ENCODE data around the gene ZDHHC23. TPM values are rescaled to one million over a fixed set of nuclear protein-coding genes. Genes with fewer than 3 reads are reported as not detected.

Gene ZDHHC23
- total and polyA plus RNA-seq, 2 experiments from 2014 or later: 1.9 to 8.5 TPM

DNA sequence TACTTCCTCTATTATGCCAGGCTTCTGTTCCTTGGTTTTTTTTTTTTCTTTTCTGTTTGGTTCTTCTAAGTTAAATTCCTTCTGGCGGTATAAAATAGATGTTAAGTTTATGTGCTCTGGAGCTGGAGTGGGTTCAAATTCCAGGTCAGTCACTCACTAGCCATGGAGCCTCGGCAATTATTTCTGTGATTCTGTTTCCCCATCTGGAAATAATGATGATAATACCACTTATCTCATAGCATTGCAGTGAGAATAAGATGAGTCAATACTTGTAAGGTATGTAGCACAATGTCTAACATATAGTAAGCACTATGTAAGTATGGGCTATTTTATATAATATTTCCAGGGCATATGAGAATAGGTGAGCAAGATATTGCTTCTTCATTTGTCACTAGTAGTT, 33.2 kb upstream of the ZDHHC23 start:
- no peaks in the 10 kb centered on the region for H3K36me3 ChIP-seq (replicated peaks; ENCODE audit: insufficient read depth, low read depth)
- H3K27ac ChIP-seq: no peak overlapping the region
- WGBS (ENCODE audit: low lambda C conversion rate, missing lambda C conversion rate): 61% methylated on average over 2 of the region's 2 CpGs
- H3K4me2 ChIP-seq: no peak overlapping the region
- H2AFZ ChIP-seq: no peak overlapping the region
- H3K9me2 ChIP-seq (replicated peaks; ENCODE audit: insufficient read depth): no peaks in the 10 kb centered on the region
- no peaks in the 10 kb centered on the region for H3K9me3 ChIP-seq (ENCODE audit: low read depth)
- H3K4me3 ChIP-seq: no peak overlapping the region
- H3K27me3 ChIP-seq: no peaks in the 10 kb centered on the region
- no peaks in the 10 kb centered on the region for H3K79me2 ChIP-seq
- H4K20me1 ChIP-seq (ENCODE audit: insufficient read depth, poor library complexity, severe bottlenecking): no peaks in the 10 kb centered on the region
- no peak for TF ChIP-seq EZH2phosphoT487 (IDR thresholded peaks at IDR 0.05; ENCODE audit: low read depth, severe bottlenecking, unreplicated experiment)
- no peak for TF ChIP-seq EZH2 (IDR thresholded peaks at IDR 0.05; ENCODE audit: borderline replicate concordance)
- DNase-seq (ENCODE audit: low spot score): no peak
- no peaks in the 10 kb centered on the region for H3K4me1 ChIP-seq (ENCODE audit: insufficient read depth)

DNA sequence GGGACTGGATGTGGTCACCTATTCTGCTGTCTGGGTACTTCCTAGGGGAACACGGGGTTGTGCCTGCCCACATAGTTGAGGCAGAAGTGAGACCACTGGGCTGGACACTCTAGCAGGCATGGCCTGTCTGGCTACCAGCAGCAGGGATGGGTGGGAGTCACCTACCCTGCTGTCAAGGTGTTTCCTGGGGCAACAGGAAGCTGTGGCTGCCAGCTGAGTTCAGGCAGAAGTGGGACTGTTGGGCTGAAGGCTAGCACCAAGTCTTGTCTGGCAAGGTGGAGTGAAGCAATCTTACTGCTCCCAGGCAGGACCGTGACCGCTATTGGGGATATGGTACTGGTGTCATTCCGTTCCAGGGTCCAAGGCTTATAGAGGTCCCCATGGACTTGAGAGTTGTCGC, 20.3 kb upstream of the ZDHHC23 start:
- Histone ChIP-seq H3K79me2 (no peaks in the 10 kb centered on the region), H3K4me3 (no peak overlapping the region), H3K36me3 (replicated peaks; ENCODE audit: insufficient read depth, low read depth) (no peaks in the 10 kb centered on the region), H4K20me1 (ENCODE audit: insufficient read depth, poor library complexity, severe bottlenecking) (no peaks in the 10 kb centered on the region), H3K4me1 (ENCODE audit: insufficient read depth) (no peaks in the 10 kb centered on the region), H3K27ac (no peak overlapping the region), H2AFZ (no peak overlapping the region), H3K9me3 (ENCODE audit: low read depth) (peaks cover 4% of the 10 kb centered on the region), H3K9me2 (replicated peaks; ENCODE audit: insufficient read depth) (no peaks in the 10 kb centered on the region), H3K27me3 (no peaks in the 10 kb centered on the region), H3K4me2 (no peak overlapping the region)
- no peak for DNase-seq (ENCODE audit: low spot score)
- TF ChIP-seq, protein P1, sequence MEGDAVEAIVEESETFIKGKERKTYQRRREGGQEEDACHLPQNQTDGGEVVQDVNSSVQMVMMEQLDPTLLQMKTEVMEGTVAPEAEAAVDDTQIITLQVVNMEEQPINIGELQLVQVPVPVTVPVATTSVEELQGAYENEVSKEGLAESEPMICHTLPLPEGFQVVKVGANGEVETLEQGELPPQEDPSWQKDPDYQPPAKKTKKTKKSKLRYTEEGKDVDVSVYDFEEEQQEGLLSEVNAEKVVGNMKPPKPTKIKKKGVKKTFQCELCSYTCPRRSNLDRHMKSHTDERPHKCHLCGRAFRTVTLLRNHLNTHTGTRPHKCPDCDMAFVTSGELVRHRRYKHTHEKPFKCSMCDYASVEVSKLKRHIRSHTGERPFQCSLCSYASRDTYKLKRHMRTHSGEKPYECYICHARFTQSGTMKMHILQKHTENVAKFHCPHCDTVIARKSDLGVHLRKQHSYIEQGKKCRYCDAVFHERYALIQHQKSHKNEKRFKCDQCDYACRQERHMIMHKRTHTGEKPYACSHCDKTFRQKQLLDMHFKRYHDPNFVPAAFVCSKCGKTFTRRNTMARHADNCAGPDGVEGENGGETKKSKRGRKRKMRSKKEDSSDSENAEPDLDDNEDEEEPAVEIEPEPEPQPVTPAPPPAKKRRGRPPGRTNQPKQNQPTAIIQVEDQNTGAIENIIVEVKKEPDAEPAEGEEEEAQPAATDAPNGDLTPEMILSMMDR (IDR thresholded peaks at IDR 0.05; ENCODE audit: poor library complexity): no peak
- no peak for TF ChIP-seq EZH2phosphoT487 (IDR thresholded peaks at IDR 0.05; ENCODE audit: low read depth, severe bottlenecking, unreplicated experiment)
- no peak for TF ChIP-seq EZH2 (IDR thresholded peaks at IDR 0.05; ENCODE audit: borderline replicate concordance)
- 97% methylated on average over 5 of the region's 5 CpGs for WGBS (ENCODE audit: low lambda C conversion rate, missing lambda C conversion rate)

DNA sequence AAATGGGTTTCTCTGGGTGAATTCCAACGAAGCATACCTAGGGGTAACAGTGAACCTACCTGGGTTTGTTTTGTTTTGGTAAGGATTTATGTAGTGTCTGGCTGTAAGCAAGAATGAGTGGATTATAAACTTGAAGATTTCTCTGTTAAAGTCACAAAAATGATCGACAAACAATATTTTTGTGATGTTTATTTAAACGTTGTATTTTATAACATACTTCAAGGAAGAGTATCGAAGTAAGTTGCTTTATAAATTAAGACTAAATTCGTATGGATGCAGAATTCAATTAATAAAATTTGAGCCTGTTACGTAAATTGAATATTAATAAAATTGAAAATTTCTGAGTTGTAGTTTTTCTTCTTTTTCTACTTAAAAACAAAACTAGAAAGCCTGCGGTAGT, 982 bp upstream of the ZDHHC23 start:
- H3K4me1 ChIP-seq (ENCODE audit: insufficient read depth): no peaks in the 10 kb centered on the region

More for the DNA sequence above, 982 bp upstream of the ZDHHC23 start:
- no peaks in the 10 kb centered on the region for H4K20me1 ChIP-seq (ENCODE audit: insufficient read depth, poor library complexity, severe bottlenecking)
- TF ChIP-seq EZH2phosphoT487 (IDR thresholded peaks at IDR 0.05; ENCODE audit: low read depth, severe bottlenecking, unreplicated experiment): no peak
- TF ChIP-seq, protein P1 (IDR thresholded peaks at IDR 0.05; ENCODE audit: poor library complexity): no peak
- TF ChIP-seq EZH2 (IDR thresholded peaks at IDR 0.05; ENCODE audit: borderline replicate concordance): no peak
- 66% methylated on average over 7 of the region's 7 CpGs for WGBS (ENCODE audit: low lambda C conversion rate, missing lambda C conversion rate)
- no peaks in the 10 kb centered on the region for H3K9me2 ChIP-seq (replicated peaks; ENCODE audit: insufficient read depth)
- no peaks in the 10 kb centered on the region for H3K79me2 ChIP-seq
- H2AFZ ChIP-seq: peak overlapping the region; percentile 93
- no peak for DNase-seq (ENCODE audit: low spot score)
- peak overlapping the region; percentile 87 for H3K4me3 ChIP-seq
- peak overlapping the region; percentile 62 for H3K27ac ChIP-seq
- peak overlapping the region; percentile 99 for H3K4me2 ChIP-seq
- H3K36me3 ChIP-seq (replicated peaks; ENCODE audit: insufficient read depth, low read depth): no peaks in the 10 kb centered on the region
- peaks cover 3% of the 10 kb centered on the region for H3K27me3 ChIP-seq
- no peaks in the 10 kb centered on the region for H3K9me3 ChIP-seq (ENCODE audit: low read depth)

Data from hepatocyte (in vitro differentiated cells).